ENCODE data around the gene TNNI3.

Gene TNNI3

GRCh38 chr19:55179606-55180484 lies 22.3 kb upstream of the TNNI3 start, which contains the start of gene SYT5:
Gene SYT5, minus strand, starts transcription at chr19:55180289. Its CDS starts 1,248 bp downstream, at chr19:55179041.
- TF ChIP-seq EZH2phosphoT487 (IDR thresholded peaks at IDR 0.05; ENCODE audit: low read length) (no peak), EZH2 (optimal IDR thresholded peaks at IDR 0.05; ENCODE audit: low read depth, low read length) (no peak), CTCF (IDR thresholded peaks at IDR 0.05; ENCODE audit: low read length) (no peak)
- H3K27ac ChIP-seq (ENCODE audit: low read length), result no peak within 1 kb of the TSS
- H3K9me2 ChIP-seq (replicated peaks; ENCODE audit: insufficient read depth, low read length), result no peaks in the 10 kb centered on the region
- no peak within 1 kb of the TSS for H3K9ac ChIP-seq (ENCODE audit: low read length)
- no peaks in the 10 kb centered on the region for H3K79me2 ChIP-seq (ENCODE audit: low read length)
- no peaks in the 10 kb centered on the region for H3K36me3 ChIP-seq (replicated peaks; ENCODE audit: insufficient read depth, low read length)
- H4K20me1 ChIP-seq (ENCODE audit: insufficient read depth, low read length), result no peaks in the 10 kb centered on the region
- peak within 1 kb of the TSS; percentile 67 for H3K4me2 ChIP-seq (ENCODE audit: low read depth, low read length)
- H3K4me1 ChIP-seq (ENCODE audit: low read length), result peaks cover 8% of the 10 kb centered on the region; the same call in 1 of the 2 replicates
- H3K27me3 ChIP-seq (replicated peaks; ENCODE audit: insufficient read depth, low read length), result peaks cover 96% of the 10 kb centered on the region
- H3K9me3 ChIP-seq (replicated peaks; ENCODE audit: insufficient read depth, low read length), result no peaks in the 10 kb centered on the region
- no peaks in the 10 kb centered on the region for H3F3A ChIP-seq (ENCODE audit: insufficient read depth, low read length)
- no peak within 1 kb of the TSS for H2AFZ ChIP-seq (ENCODE audit: low read length)
- peak; percentile 30 for DNase-seq
- H3K4me3 ChIP-seq (ENCODE audit: low read length), result peak within 1 kb of the TSS; percentile 37

GRCh38 chr19:55178781-55179599 lies 21.5 kb upstream of the TNNI3 start:
- H3K4me1 ChIP-seq (ENCODE audit: low read length), result peaks cover 8% of the 10 kb centered on the region; the same call in 1 of the 2 replicates
- no peak overlapping the region for H2AFZ ChIP-seq (ENCODE audit: low read length)
- no peaks in the 10 kb centered on the region for H4K20me1 ChIP-seq (ENCODE audit: insufficient read depth, low read length)
- no peaks in the 10 kb centered on the region for H3K79me2 ChIP-seq (ENCODE audit: low read length)
- peak overlapping the region; percentile 37 for H3K4me3 ChIP-seq (ENCODE audit: low read length)
- H3K9me3 ChIP-seq (replicated peaks; ENCODE audit: insufficient read depth, low read length), result no peaks in the 10 kb centered on the region
- H3K36me3 ChIP-seq (replicated peaks; ENCODE audit: insufficient read depth, low read length), result no peaks in the 10 kb centered on the region
- H3K4me2 ChIP-seq (ENCODE audit: low read depth, low read length), result peak overlapping the region; percentile 67
- no peak overlapping the region for H3K27ac ChIP-seq (ENCODE audit: low read length)
- no peaks in the 10 kb centered on the region for H3F3A ChIP-seq (ENCODE audit: insufficient read depth, low read length)
- DNase-seq, result peak; percentile 75
- peaks cover 98% of the 10 kb centered on the region for H3K27me3 ChIP-seq (replicated peaks; ENCODE audit: insufficient read depth, low read length)
- TF ChIP-seq CTCF (IDR thresholded peaks at IDR 0.05; ENCODE audit: low read length), result no peak
- no peak for TF ChIP-seq EZH2phosphoT487 (IDR thresholded peaks at IDR 0.05; ENCODE audit: low read length)
- no peak for TF ChIP-seq EZH2 (optimal IDR thresholded peaks at IDR 0.05; ENCODE audit: low read depth, low read length)
- no peaks in the 10 kb centered on the region for H3K9me2 ChIP-seq (replicated peaks; ENCODE audit: insufficient read depth, low read length)
- H3K9ac ChIP-seq (ENCODE audit: low read length), result no peak overlapping the region

- H3F3A ChIP-seq (ENCODE audit: insufficient read depth, low read length), result no peaks in the 10 kb centered on the region
- H3K36me3 ChIP-seq (replicated peaks; ENCODE audit: insufficient read depth, low read length), result no peaks in the 10 kb centered on the region
- no peaks in the 10 kb centered on the region for H3K9me2 ChIP-seq (replicated peaks; ENCODE audit: insufficient read depth, low read length)
- no peak overlapping the region for H3K9ac ChIP-seq (ENCODE audit: low read length)
- H3K4me1 ChIP-seq (ENCODE audit: low read length), result peaks cover 8% of the 10 kb centered on the region; the same call in 1 of the 2 replicates
- no peak overlapping the region for H3K4me2 ChIP-seq (ENCODE audit: low read depth, low read length)
- TF ChIP-seq EZH2phosphoT487 (IDR thresholded peaks at IDR 0.05; ENCODE audit: low read length), result no peak
- no peak for TF ChIP-seq CTCF (IDR thresholded peaks at IDR 0.05; ENCODE audit: low read length)
- TF ChIP-seq EZH2 (optimal IDR thresholded peaks at IDR 0.05; ENCODE audit: low read depth, low read length), result no peak
- no peak overlapping the region for H3K27ac ChIP-seq (ENCODE audit: low read length)
- H2AFZ ChIP-seq (ENCODE audit: low read length), result no peak overlapping the region
- H3K9me3 ChIP-seq (replicated peaks; ENCODE audit: insufficient read depth, low read length), result no peaks in the 10 kb centered on the region
- H3K4me3 ChIP-seq (ENCODE audit: low read length), result no peak overlapping the region
- H3K27me3 ChIP-seq (replicated peaks; ENCODE audit: insufficient read depth, low read length), result peaks cover 99% of the 10 kb centered on the region
- H4K20me1 ChIP-seq (ENCODE audit: insufficient read depth, low read length), result no peaks in the 10 kb centered on the region
- no peaks in the 10 kb centered on the region for H3K79me2 ChIP-seq (ENCODE audit: low read length)
- DNase-seq, result no peak
Measured at GRCh38 chr19:55176076-55176475, 18.5 kb upstream of the TNNI3 start.
